HG02588 (cell line): ENCODE data around the gene STRN3.
"Not testable (repeated sequence)": the region's sequence is repeated elsewhere in the genome, so short reads cannot be mapped to it uniquely, and the experiment has no call there.

Experiments
- ATAC-seq: cut with Tn5 transposase; IDR thresholded peaks from one replicate; pipeline ENCODE4 v1.9.1; 2021; ENCODE audit warnings: mild to moderate bottlenecking, moderate library complexity; ENCODE audit not compliant: unreplicated experiment

Gene STRN3, protein sequence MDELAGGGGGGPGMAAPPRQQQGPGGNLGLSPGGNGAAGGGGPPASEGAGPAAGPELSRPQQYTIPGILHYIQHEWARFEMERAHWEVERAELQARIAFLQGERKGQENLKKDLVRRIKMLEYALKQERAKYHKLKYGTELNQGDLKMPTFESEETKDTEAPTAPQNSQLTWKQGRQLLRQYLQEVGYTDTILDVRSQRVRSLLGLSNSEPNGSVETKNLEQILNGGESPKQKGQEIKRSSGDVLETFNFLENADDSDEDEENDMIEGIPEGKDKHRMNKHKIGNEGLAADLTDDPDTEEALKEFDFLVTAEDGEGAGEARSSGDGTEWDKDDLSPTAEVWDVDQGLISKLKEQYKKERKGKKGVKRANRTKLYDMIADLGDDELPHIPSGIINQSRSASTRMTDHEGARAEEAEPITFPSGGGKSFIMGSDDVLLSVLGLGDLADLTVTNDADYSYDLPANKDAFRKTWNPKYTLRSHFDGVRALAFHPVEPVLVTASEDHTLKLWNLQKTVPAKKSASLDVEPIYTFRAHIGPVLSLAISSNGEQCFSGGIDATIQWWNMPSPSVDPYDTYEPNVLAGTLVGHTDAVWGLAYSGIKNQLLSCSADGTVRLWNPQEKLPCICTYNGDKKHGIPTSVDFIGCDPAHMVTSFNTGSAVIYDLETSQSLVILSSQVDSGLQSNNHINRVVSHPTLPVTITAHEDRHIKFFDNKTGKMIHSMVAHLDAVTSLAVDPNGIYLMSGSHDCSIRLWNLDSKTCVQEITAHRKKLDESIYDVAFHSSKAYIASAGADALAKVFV

DNA sequence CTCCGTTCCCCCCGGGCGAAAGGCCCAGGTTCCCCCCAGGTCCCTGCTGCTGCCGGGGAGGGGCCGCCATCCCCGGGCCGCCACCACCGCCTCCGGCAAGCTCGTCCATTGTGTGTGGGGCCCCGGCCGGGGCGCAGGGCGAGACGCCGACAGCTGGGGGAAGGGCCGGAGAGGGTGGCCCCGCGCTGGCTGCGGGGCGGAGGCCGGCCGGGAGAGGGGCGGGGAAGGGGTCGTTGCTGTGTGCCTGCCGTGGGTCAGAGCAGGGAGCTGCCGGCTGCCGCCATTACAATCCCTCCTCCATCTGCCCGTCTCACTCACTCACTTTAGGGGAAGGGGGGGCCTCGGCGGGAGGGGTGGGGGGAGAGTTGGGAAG lies at the start of gene STRN3:
Gene STRN3, minus strand, starts transcription at position 303 of the 373 bp plus-strand sequence. Its CDS starts 194 bp downstream, at position 109.
- ATAC-seq = no peak

DNA sequence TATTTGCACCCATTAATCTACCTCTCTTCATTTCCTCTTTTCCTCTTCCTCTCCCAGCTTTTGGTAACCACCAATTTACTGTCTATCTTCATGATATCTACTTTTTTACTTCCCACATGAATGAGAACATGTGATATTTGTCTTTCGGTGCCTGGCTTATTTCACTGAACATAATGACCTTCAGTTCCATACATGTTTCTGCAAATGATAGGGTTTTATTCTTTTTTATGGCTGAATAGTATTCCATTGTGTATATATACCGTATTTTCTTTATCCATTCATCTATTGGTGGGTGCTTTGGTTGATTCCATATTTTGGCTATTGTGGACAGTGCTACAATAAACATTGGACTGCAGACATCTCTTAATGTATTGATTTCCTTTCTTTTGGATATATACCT lies 49.0 kb upstream of the STRN3 start:
- ATAC-seq = no peak

DNA sequence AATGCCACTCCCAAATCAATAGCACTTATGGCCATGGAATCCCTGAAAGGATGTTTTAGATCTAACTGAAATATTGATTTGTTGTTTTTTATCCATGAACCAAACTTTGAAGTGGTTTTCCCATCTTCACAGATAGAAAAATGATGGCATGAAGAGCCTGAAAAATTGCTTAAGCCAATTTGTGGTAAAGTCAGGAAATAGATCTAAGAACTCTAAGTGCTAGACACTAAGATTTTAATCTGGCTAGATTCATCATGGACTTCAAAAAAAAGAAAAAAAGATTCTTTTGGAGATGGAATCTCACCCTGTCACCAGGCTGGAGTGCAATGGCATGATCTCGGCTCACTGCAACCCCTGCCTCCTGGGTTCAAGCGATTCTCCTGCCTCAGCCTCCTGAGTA lies 45.0 kb upstream of the STRN3 start:
- no peak for ATAC-seq

- ATAC-seq = no peak
These were observed 44.3 kb upstream of the STRN3 start for GRCh38 chr14:31070431-31070830.

DNA sequence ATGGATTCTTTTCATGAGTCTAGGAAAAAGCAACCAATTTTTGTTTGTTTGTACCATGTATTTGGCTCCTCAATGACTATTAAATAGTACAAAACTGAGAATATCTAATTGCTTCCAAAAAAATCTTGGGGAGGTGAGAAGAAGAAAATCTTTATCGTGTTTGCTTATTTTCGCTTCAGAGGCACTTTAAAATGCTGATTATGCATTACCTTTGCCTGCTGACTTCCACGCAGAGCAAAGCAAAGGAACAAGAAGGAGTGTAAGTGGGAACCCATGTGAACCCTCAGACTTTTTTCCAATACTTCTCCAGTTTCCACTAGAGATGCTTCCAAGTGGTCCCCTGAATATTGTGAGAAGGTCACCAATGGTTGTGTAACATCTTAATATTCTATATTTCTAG lies 43.2 kb upstream of the STRN3 start:
- no peak for ATAC-seq

DNA sequence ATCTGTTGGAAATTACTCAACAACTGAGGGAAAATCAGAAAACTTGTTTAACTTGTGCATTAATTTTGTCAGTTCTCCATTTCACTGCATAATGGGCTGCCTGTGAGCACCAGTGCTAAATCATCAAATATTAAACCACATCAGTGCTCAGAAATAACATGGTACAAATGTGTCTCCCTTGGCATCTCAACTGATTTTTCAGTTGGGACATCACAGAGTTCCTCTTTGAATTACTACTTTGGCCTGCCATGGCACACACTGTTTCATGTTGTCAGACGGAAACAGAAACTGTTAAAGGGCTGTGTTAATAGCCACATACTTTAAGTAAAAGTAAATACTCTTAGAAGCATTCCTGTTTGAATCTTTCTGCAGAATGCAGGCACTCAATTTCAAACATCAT lies 42.1 kb upstream of the STRN3 start:
- ATAC-seq = no peak

GRCh38 chr14:31062908-31063307 lies 36.7 kb upstream of the STRN3 start:
- ATAC-seq = not testable (repeated sequence)

DNA sequence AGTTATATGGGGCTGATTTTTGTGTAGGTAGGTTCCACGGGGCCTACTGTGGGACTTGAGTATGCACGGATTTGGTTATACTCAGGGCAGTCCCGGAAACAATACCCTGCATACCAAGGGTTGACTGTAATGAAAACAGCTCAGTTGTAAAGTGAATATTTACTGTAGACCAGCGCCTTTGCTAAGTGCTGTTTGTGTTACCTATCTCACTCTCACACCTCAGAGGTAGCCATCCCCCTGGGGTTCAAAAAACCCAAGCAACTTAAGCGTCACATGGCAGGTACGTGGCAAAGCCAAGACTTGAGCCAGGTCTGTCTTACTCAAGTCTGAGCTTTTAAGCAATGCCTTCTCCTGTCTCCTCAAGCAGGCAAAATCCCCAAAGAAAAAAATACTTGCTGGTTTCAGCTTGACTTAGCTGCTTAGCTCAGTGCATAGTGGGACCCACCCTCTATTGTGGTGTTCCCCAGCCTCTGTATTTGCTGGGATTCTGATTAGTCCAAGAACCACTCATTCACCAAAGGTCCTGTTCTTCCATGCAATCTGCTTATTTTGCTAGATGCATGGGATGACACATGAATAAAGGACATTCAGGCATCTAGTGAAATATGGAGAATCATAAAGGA lies 34.2 kb upstream of the STRN3 start:
- no peak for ATAC-seq

DNA sequence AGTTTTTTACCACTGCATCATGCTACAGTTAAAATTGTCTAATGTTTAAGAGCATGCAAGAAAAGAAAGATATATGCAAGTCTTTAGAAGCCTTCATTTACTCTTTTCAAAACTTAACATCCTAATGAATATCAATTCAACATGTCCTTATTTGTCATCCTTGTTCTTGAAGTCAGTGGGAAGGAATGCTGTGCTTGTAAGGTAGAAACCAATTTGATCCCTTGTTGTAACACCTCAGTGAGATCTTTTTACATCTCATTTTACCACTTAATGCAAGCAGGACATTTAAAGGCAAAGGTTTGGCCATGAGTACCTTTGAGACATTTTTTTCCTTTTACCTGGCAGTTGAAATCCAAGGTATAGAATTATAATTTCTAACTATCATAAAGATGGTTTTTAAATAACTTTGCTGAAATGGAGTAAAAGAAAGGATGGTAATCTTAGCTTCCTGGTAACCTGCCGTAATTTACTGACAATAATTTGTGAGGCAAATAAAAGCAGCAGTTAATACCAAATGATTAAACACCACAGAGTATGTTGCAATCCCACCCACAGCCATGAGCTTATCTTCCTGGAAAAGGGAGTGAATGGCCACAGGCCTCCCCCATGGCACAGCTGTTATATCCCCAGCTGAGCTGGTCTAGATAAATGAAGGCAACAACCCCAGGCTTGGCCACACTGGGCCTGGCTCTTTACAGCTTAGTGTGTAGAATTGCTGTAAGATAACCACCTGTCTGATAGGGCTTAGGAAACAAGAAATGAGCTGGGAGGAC lies 33.2 kb upstream of the STRN3 start:
- ATAC-seq = no peak

DNA sequence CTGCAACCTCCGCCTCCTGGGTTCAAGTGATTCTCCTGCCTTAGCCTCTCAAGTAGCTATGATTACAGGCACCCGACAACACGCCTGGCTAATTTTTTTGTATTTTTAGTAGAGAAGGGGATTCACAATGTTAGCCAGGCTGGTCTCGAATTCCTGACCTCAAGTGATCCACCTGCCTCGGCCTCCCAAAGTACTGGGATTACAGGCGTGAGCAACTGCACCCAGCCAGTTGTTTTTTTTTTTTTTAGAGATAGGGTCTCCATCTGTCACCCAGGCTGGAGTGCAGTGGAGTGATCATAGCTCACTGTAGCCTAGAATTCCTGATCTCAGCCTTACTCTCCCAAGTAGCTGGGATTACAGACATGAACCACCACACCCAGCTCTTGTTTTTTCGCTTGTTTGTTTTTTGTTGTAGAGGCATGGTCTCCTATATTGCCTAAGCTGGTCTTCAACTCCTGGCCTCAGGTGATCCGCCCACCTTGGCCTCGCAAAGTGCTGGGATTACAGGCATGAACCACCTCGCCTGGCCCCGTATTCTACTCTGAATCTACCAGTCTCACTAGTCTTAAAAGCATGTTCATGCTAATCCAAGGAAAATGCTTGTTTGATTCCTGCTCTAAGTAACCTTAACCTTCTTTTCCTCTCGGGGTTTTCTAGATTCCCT lies 31.7 kb upstream of the STRN3 start:
- ATAC-seq = no peak

- no peak for ATAC-seq
These were observed 30.9 kb upstream of the STRN3 start for GRCh38 chr14:31057035-31057434.

- ATAC-seq = not testable (repeated sequence)
These were observed 26.9 kb upstream of the STRN3 start for GRCh38 chr14:31052905-31053586.

DNA sequence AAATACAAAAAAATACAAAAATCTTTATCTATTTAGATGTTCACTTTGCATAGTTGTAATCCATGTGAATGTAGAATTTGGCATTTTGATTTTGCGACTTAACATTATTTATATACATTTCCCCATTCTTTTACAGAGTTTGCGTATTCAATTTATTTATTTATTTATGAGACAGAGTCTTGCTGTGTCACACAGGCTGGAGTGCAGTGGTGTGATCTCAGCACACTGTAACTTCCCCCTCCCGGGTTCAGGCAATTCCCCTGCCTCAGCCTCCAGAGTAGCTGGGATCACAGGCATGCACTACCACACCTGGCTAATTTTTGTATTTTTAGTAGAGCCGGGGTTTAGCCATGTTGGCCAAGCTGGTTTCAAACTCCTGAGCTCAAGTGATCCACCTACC lies 25.3 kb upstream of the STRN3 start:
- ATAC-seq = no peak

DNA sequence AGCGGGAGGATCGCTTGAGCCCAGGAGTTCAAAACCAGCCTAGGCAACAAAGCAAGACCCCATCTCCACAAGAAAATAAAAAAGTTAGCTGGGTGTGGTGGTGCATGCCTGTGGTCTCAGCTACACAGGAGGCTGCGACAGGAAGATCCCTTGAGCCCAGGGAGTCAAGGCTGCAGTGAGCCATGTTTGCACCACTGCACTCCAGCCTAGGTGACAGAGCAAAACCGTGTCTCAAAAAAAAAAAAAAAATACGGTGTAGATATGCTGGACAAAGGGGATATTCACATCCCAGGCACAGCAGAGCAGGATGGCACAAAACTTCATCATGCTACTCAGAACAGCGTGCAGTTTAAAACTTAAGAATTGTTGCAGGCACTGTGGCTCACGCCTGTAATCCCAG lies 24.8 kb upstream of the STRN3 start:
- ATAC-seq = no peak

DNA sequence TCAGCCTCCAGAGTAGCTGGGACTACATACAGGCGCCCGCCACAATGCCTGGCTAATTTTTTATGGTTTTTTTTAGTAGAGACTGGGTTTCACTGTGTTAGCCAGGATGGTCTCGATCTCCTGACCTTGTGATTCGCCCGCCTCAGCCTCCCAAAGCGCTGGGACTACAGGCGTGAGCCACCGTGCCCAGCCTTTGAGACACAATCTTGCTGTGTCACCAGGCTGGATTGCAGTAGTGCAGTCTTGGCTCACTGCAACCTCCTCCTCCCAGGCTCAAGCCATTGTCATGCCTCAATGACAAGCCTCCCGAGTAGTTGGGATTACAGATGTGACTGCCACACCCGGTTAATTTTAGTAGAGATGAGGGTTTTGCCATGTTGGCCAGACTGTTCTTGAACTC lies 21.3 kb upstream of the STRN3 start:
- no peak for ATAC-seq

DNA sequence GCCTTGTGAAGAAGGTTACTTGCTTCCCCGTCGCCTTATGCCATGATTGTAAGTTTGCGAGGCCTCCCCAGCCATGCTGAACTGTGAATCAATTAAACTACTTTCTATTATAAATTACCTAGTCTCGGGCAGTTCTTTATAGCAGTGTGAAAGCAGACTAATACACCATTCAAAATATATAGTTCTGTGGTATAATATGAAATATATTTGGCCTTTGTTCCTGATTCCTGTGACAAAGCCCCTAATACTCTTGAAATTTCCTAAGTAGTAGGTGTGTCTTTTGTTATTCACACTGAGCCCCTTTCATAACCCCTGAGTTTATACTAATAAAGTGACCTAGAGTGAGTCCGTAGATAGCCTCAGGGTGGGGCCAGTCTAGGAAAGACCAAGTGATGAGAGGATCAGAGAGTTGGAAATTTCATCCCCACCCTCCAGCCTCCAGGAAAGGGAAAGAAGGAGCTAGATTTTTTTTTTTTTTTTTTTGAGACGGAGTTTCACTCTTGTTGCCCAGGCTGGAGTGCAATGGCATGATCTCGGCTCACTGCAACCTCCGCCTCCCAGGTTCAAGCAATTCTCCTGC lies 19.4 kb upstream of the STRN3 start:
- no peak for ATAC-seq

DNA sequence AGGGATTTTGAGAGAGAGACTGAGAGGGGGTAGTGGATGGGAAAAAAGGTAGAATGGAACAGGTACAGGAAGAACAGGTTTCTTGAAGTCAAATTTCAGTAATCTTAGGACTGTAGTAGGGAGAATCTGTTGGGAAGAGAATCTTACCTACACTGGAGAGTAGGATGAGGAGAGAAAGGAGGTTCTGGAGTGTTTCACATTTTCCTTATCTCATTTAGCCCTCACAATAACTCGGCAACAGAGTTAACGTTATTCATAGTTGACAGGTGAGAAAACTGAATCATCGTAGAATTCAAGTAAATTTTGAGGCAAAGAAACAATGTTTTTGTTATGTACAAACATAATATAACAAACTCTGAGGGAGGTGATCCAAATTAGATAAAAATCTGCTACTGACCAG lies 17.2 kb upstream of the STRN3 start:
- ATAC-seq = no peak

GRCh38 chr14:31042893-31043292 lies 16.7 kb upstream of the STRN3 start:
- ATAC-seq = not testable (repeated sequence)

GRCh38 chr14:31042300-31042699 lies 16.1 kb upstream of the STRN3 start:
- ATAC-seq = no peak
